ENCODE data around the gene SLF2. TPM values are rescaled to one million over a fixed set of nuclear protein-coding genes. Genes with fewer than 3 reads are reported as not detected.
A peak's percentile ranks its signal among the peaks of the same experiment; 100 is the strongest.

Gene SLF2
- total RNA-seq, 1 donor from 2014 or later = 46.1 TPM

DNA sequence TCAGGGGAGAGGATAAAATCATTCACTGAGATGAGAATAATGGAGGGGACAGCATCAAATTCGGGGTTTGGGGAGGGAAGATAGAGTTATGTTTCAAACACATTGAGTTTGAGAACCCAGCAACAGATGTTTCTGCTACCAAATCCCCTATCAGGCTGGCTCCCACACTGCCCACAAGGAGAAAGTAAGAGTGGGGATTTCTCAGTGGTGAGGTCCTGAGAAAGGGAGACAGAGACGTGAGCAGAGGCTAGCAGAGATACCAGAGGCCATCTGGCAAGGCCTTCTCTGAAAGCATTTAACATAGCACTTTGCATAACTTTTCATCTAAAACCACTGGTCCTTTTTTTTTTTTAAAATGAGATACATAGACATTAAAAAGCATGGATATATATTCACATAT, 7.8 kb upstream of the SLF2 start:
- peaks cover 13% of the 10 kb centered on the region for H3K27me3 Mint-ChIP-seq
- no peaks in the 10 kb centered on the region for H3K9me3 Mint-ChIP-seq
- no peaks in the 10 kb centered on the region for H3K36me3 Mint-ChIP-seq
- H3K4me3 Mint-ChIP-seq = no peak overlapping the region
- TF ChIP-seq, protein P1, sequence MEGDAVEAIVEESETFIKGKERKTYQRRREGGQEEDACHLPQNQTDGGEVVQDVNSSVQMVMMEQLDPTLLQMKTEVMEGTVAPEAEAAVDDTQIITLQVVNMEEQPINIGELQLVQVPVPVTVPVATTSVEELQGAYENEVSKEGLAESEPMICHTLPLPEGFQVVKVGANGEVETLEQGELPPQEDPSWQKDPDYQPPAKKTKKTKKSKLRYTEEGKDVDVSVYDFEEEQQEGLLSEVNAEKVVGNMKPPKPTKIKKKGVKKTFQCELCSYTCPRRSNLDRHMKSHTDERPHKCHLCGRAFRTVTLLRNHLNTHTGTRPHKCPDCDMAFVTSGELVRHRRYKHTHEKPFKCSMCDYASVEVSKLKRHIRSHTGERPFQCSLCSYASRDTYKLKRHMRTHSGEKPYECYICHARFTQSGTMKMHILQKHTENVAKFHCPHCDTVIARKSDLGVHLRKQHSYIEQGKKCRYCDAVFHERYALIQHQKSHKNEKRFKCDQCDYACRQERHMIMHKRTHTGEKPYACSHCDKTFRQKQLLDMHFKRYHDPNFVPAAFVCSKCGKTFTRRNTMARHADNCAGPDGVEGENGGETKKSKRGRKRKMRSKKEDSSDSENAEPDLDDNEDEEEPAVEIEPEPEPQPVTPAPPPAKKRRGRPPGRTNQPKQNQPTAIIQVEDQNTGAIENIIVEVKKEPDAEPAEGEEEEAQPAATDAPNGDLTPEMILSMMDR (conservative IDR thresholded peaks at IDR 0.05) = no peak
- H3K4me1 Mint-ChIP-seq (ENCODE audit: unreplicated experiment) = peaks cover 19% of the 10 kb centered on the region
- H3K27ac Mint-ChIP-seq = no peak overlapping the region
- no peak for DNase-seq (ENCODE audit: extremely low spot score, unreplicated experiment)

DNA sequence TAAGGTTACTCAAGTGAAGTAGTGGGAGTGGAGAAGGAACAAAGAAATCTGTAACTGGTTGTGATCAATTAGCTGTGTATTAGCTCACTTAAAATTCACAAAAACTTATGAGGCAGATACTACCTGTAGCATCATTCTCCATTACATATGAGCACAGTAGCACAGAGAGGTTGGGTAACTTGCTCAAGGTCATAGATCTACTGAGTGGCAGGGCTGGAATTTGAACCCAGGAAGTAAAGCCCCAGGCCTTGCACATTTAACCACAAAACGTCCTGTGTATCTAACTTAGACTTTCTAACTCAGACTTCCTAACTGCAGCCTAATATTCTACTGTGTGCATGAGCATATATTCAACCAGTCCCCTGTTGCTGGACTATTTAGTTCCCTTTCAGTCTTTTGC, 5.6 kb upstream of the SLF2 start:
- no peaks in the 10 kb centered on the region for H3K36me3 Mint-ChIP-seq
- TF ChIP-seq, protein P1 (conservative IDR thresholded peaks at IDR 0.05) = no peak
- DNase-seq (ENCODE audit: extremely low spot score, unreplicated experiment) = no peak

DNA sequence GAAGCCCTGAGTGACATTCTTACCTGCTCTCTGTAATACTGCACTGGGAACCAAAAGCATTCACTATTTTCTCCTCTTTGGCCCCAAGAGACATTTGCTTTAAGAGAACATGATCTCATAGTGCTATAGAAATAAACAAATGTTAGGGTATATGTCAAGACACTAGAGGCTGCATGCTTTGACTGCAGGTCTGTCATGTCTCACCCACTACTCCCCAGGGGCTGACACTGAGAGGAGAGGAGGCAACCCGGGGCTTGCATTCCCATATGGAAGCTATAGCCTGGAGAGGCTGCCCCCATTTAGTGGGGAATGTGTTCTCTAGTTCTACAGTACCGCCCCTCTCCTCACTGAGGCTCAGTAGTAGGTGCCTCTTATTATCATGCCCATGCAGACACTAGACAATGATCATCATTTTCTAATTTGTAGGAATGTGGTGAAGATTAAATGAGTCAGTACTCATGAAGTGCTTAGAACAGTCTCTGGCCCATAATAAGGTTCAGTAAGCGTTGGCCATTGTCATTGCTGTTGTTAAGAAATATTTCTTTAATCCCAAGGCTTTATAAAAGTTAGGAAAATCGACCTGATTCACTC, 4.9 kb upstream of the SLF2 start:
- H3K4me1 Mint-ChIP-seq (ENCODE audit: unreplicated experiment) = peaks cover 25% of the 10 kb centered on the region

More for the DNA sequence above, 5.6 kb upstream of the SLF2 start:
- Mint-ChIP-seq H3K4me1 (ENCODE audit: unreplicated experiment) (peaks cover 25% of the 10 kb centered on the region), H3K4me3 (no peak overlapping the region), H3K27me3 (peaks cover 5% of the 10 kb centered on the region), H3K27ac (no peak overlapping the region), H3K9me3 (no peaks in the 10 kb centered on the region)

DNA sequence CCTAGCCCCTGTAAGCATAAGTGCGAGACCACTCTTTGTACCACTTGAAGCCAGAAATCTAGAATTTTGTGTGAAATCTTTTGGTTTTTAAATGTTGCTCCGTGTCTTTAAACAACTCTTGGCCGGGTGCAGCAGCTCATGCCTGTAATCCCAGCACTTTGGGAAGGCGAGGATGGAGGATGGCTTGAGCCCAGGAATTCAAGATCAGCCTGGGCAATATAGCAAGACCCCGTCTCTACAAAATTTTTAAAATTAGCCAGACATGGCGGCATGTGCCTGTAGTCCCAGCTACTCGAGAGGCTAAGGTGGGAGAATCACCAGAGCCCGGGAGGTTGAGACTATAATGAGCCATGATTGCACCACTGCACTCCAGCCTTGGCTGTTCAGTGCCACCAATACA, 4.4 kb upstream of the SLF2 start:
- H3K27ac Mint-ChIP-seq = no peak overlapping the region
- no peaks in the 10 kb centered on the region for H3K36me3 Mint-ChIP-seq
- no peak for DNase-seq (ENCODE audit: extremely low spot score, unreplicated experiment)
- TF ChIP-seq, protein P1 (conservative IDR thresholded peaks at IDR 0.05) = no peak
- H3K4me1 Mint-ChIP-seq (ENCODE audit: unreplicated experiment) = peaks cover 28% of the 10 kb centered on the region
- peaks cover under 1% of the 10 kb centered on the region for H3K27me3 Mint-ChIP-seq
- no peaks in the 10 kb centered on the region for H3K9me3 Mint-ChIP-seq
- no peak overlapping the region for H3K4me3 Mint-ChIP-seq

More for the DNA sequence above, 4.9 kb upstream of the SLF2 start:
- H3K36me3 Mint-ChIP-seq = no peaks in the 10 kb centered on the region
- H3K9me3 Mint-ChIP-seq = no peaks in the 10 kb centered on the region
- H3K27me3 Mint-ChIP-seq = peaks cover 3% of the 10 kb centered on the region
- no peak overlapping the region for H3K27ac Mint-ChIP-seq
- no peak for DNase-seq (ENCODE audit: extremely low spot score, unreplicated experiment)
- no peak overlapping the region for H3K4me3 Mint-ChIP-seq
- TF ChIP-seq, protein P1 (conservative IDR thresholded peaks at IDR 0.05) = no peak

DNA sequence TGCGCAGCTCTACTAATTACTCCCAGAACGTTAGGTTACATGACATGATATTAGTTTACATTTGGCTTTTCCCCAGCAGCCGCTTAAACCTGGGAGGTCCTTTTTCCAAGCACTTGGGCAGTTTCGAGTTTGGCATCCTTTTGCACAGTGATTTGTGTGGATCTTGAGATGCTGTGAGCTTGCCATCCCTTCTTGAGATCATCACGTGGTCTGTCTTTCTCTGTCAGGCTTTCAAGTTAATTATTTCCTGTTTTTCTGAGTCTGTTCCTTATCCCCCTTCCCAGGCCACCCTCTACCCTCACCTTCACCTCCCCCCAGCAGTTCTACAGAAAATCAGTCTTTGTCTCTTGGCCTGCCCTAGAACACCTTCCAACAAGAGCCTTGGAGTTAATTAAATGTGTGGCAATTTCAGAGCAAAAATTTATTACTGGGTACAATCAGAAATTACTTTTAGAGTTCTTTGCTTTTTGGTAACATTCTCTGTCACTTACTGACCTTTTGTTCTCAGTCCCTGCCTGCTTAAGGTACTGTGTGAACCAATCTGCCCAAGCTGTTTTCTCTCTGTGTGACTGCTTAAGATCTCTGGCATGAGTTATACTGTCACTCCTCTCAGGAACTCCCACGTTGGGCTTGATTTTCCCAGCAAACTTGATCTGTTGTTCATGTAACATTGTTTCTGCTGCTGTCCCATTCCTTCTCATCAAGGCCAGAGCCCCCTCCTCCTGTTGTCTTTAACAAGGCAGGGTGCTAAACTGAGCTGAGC, 3.1 kb upstream of the SLF2 start:
- Mint-ChIP-seq H3K4me1 (ENCODE audit: unreplicated experiment) (peaks cover 40% of the 10 kb centered on the region), H3K27ac (peak overlapping the region; percentile 61), H3K9me3 (no peaks in the 10 kb centered on the region), H3K4me3 (peak overlapping the region; percentile 65), H3K36me3 (no peaks in the 10 kb centered on the region), H3K27me3 (no peaks in the 10 kb centered on the region)
- TF ChIP-seq, protein P1 (conservative IDR thresholded peaks at IDR 0.05) = no peak
- DNase-seq (ENCODE audit: extremely low spot score, unreplicated experiment) = no peak

Measured in type B pancreatic cell (in vitro differentiated cells).